ENCODE data around the gene NLN.

- TF ChIP-seq, protein P1, sequence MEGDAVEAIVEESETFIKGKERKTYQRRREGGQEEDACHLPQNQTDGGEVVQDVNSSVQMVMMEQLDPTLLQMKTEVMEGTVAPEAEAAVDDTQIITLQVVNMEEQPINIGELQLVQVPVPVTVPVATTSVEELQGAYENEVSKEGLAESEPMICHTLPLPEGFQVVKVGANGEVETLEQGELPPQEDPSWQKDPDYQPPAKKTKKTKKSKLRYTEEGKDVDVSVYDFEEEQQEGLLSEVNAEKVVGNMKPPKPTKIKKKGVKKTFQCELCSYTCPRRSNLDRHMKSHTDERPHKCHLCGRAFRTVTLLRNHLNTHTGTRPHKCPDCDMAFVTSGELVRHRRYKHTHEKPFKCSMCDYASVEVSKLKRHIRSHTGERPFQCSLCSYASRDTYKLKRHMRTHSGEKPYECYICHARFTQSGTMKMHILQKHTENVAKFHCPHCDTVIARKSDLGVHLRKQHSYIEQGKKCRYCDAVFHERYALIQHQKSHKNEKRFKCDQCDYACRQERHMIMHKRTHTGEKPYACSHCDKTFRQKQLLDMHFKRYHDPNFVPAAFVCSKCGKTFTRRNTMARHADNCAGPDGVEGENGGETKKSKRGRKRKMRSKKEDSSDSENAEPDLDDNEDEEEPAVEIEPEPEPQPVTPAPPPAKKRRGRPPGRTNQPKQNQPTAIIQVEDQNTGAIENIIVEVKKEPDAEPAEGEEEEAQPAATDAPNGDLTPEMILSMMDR (IDR thresholded peaks at IDR 0.05), result no peak
- TF ChIP-seq POLR2A (IDR thresholded peaks at IDR 0.05) (no peak), POLR2AphosphoS5 (IDR thresholded peaks at IDR 0.05) (no peak)
Observed at GRCh38 chr5:65861830-65862241, 139.8 kb downstream of the NLN start.
